GM13976 (cell line): ENCODE data around the gene POLR1A.

Source experiments
- DNase-seq: peaks from one replicate; pipeline ENCODE4 v3.0.0; 2012; ENCODE audit warnings: low spot score
- in situ Hi-C: fragments of 300-500 bp; cut with MboI; formaldehyde crosslinking; loops from one replicate; pipeline ENCODE4 v1.12.0; 2022; ENCODE audit warnings: low sequenced_read_pairs, mixed read lengths, inconsistent platforms; ENCODE audit not compliant: unreplicated experiment
- TF ChIP-seq, protein P1 (sequence below): IDR thresholded peaks from 2 replicates; pipeline ENCODE4 v1.5.1; 2012; ENCODE audit warnings: borderline replicate concordance, mild to moderate bottlenecking; ENCODE audit not compliant: insufficient read depth; ENCODE audit errors: extremely low read depth, missing control alignments, control extremely low read depth

POLR1A gene

DNA sequence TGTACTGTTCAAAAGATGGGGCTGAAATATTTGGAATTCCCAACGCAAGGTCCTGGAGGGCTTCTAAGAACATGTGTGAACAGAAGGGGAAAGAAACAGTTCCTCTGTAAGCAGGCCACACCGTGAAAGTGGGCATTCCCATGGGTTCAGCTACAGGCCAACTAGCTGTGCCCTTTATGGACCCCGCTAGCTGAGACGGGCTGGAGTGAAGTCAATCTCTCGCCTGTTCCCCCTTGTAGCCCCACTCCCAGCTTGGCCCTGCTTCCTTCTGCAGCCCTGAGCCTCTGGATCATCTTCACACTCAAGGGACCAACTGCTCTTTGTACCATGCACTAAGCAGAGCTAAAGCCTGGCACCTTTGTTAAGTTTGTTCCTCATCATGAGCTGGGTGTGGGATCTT is 55.4 kb downstream of the POLR1A start:
- TF ChIP-seq, protein P1, sequence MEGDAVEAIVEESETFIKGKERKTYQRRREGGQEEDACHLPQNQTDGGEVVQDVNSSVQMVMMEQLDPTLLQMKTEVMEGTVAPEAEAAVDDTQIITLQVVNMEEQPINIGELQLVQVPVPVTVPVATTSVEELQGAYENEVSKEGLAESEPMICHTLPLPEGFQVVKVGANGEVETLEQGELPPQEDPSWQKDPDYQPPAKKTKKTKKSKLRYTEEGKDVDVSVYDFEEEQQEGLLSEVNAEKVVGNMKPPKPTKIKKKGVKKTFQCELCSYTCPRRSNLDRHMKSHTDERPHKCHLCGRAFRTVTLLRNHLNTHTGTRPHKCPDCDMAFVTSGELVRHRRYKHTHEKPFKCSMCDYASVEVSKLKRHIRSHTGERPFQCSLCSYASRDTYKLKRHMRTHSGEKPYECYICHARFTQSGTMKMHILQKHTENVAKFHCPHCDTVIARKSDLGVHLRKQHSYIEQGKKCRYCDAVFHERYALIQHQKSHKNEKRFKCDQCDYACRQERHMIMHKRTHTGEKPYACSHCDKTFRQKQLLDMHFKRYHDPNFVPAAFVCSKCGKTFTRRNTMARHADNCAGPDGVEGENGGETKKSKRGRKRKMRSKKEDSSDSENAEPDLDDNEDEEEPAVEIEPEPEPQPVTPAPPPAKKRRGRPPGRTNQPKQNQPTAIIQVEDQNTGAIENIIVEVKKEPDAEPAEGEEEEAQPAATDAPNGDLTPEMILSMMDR: no peak
- in situ Hi-C loops: no loop called here
- no peak for DNase-seq

DNA sequence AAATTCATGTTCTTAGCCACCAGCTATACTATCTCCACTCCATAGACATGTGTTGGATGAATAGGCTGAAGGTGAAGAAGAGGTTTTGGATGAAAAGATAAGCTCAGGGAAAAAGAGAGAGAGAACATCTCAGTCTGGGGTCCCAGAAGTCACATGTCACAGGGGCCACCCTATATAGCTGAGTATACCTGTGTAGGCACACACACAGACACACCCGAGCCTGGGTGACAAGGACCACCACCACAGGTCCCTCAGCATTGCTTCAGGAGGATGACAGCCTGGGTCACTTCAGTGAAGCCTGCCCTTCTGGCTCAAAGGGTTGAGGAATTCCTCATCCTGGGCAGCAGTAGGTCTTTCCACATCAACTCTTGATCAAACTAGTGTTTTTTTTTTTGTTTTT is 56.2 kb downstream of the POLR1A start:
- TF ChIP-seq, protein P1: no peak
- no peak for DNase-seq
- in situ Hi-C loops: no loop called here

DNA sequence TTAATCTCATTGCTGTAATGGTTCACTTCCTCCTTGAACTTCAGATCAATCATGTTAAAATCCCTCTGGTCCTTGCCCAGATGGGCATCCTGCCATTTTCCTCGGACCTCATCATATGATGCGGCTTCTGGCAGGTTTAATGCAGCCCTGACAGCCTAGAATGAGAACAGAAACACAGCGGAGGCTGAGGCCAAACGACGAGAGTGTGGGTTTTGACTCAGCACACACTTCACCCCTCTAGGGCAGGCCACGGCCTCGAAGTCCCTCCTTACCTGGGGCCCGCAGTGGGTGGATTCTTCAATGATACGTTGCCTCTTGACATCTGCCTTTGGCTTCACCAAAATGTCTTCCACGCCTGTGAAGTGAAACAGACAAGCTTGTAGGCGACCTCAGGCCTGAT is 56.8 kb downstream of the POLR1A start:
- TF ChIP-seq, protein P1: no peak
- in situ Hi-C loops: no loop called here
- no peak for DNase-seq

DNA sequence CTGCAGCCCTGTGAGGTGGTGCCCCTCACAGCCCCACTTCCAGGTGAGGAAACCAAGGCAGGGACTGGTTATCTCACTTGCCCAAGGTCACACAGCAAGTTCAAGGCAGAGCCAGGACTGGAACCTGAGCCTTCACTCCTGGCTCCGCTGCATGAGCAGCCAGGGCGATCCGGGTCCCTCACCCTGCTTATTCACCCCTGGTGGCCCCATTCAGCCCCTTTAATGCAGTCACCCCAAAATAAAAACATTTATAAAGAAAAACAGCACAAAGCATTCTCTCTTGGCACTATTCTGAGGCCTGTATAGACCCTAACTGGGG is 57.3 kb downstream of the POLR1A start:
- in situ Hi-C loops: no loop called here
- DNase-seq: no peak
- TF ChIP-seq, protein P1: no peak

DNA sequence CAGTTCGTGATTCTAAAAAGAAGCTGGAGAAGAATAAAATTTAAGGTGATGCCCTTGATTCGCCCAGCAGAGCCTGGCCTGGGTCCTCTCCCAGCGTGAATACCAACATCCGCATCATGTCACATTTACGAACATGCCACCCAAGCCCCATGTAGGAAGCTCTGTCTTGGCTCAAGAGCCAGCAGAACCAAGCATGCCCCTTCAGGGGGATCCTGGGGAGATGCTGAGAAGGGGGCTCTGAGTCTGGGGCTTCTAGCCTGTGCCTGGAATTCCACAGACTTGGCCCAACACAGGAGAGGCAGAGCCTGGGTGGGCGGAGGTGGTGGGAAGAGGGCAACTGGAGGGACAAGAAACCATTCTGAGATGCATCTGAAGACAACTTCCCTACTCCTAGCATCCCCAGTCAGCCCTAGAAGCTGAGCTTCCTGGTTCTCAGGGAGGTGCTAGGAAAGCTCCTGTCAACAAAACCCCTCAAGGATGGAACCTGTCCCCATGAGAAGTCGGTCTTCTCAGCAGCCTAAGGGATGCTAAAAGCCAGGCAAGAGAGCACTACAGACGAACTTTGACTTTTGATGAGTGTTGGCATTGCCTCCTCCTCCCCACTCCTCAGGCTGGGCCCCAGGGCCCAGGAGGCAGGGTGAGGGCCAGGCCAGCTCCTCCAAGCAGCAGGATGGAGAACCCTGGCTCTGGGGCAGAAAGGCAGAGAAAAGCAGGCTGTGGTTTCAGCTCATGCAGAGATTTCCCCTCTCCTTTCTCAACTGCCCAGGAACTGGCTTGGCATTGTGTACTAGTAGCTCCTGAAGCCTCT is 57.9 kb downstream of the POLR1A start:
- no peak for DNase-seq
- in situ Hi-C loops: no loop called here
- TF ChIP-seq, protein P1: no peak

DNA sequence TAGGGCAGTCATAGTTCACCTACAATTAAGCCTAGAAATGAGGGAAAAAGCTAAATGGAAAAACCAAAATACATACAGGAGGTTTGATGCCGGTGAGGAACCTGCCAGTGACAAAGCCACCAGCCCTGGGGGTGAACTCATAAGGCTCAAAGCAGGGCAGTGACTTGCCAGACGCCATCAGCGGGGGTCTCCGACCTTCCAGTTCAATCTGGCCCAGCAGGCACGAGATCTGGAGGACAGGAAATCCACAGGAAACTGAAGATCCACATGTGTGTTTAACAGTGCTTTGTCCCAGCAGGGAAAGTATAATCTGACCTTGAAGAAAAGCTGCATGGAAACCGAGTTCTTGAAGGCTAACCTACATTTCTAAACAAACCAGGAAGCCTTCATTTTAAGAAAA is 60.1 kb downstream of the POLR1A start:
- no peak for DNase-seq
- in situ Hi-C loops: no loop called here
- TF ChIP-seq, protein P1: no peak
